H1 (cell line): ENCODE data around the gene SP7. TPM values are rescaled to one million over a fixed set of nuclear protein-coding genes. Genes with fewer than 3 reads are reported as not detected.
"Not testable (repeated sequence)": the region's sequence is repeated elsewhere in the genome, so short reads cannot be mapped to it uniquely, and the experiment has no call there.

Experiments
- CTCF ChIA-PET: fragments of 300-600 bp; sonication (Branson Sonifier 250); formaldehyde crosslinking; loops from one replicate; lab custom pipeline; 2021; ENCODE audit not compliant: partially characterized antibody; lab: Charles Lee
- POLR2A ChIA-PET: fragments of 300-600 bp; sonication (Branson Sonifier 250); formaldehyde crosslinking; loops from one replicate; lab custom pipeline; 2021; ENCODE audit warnings: inconsistent platforms; ENCODE audit not compliant: partially characterized antibody; lab: Charles Lee
- DNase-seq, 2 experiments: peaks; one replicate each; pipeline versions ENCODE4 v3.0.0 to v3.0.0-alpha.2; 2010 to 2022; ENCODE audit warnings: low spot score in 2 of 2, low read depth in 1 of 2, mixed read lengths in 1 of 2
- FAIRE-seq: peaks from 2 replicates; lab custom pipeline; 2011; peaks lifted over from hg19 to GRCh38; lab: Jason Lieb, UNC
- H2AFZ ChIP-seq: 2 replicates; pipeline ENCODE4 v1.8.1; 2012; ENCODE audit warnings: low read length, inconsistent platforms
- H2AK5ac ChIP-seq: 2 replicates; pipeline ENCODE4 v1.6.1; 2013; ENCODE audit warnings: low read depth, low read length
- H2BK120ac ChIP-seq: replicated peaks from 2 replicates; pipeline ENCODE3; 2013; ENCODE audit warnings: low read depth, low read length, inconsistent platforms
- H2BK12ac ChIP-seq: 2 replicates; pipeline ENCODE4 v1.6.1; 2013; ENCODE audit warnings: low read depth, low read length
- H2BK15ac ChIP-seq: 2 replicates; pipeline ENCODE4 v1.6.1; 2013; ENCODE audit warnings: low read length
- H2BK20ac ChIP-seq: 2 replicates; pipeline ENCODE4 v1.6.1; 2013; ENCODE audit warnings: low read length
- H2BK5ac ChIP-seq: 2 replicates; pipeline ENCODE4 v1.6.1; 2013; ENCODE audit warnings: low read depth, low read length
- H3K14ac ChIP-seq: 2 replicates; pipeline ENCODE4 v1.6.1; 2013; ENCODE audit warnings: inconsistent platforms; ENCODE audit not compliant: insufficient read length
- H3K18ac ChIP-seq: 2 replicates; pipeline ENCODE4 v1.6.1; 2013; ENCODE audit warnings: low read length; ENCODE audit errors: extremely low read depth
- H3K23ac ChIP-seq: 2 replicates; pipeline ENCODE4 v1.6.1; 2013; ENCODE audit warnings: inconsistent platforms; ENCODE audit not compliant: insufficient read length
- H3K23me2 ChIP-seq: 2 replicates; pipeline ENCODE4 v1.6.1; 2013; ENCODE audit warnings: low read depth, low read length
- H3K27ac ChIP-seq: 2 replicates; pipeline ENCODE4 v1.6.1; 2011; ENCODE audit warnings: low read depth, low read length, inconsistent platforms
- H3K27me3 ChIP-seq, 4 experiments: replicated peaks in 1 of 4; 1 replicate in 1 of 4; 2 replicates in 3 of 4; pipeline versions ENCODE4 v1.6.1 to v1.8.1; 2011 to 2013; ENCODE audit warnings: low read length in 3 of 4, mild to moderate bottlenecking in 3 of 4, inconsistent platforms in 2 of 4, mixed read lengths in 2 of 4, moderate library complexity in 1 of 4; ENCODE audit not compliant: control insufficient read depth in 3 of 4, insufficient read depth in 3 of 4; ENCODE audit errors: extremely low read depth in 1 of 4
- H3K36me3 ChIP-seq, 4 experiments: 2 replicates each; pipeline versions ENCODE4 v1.6.1 to v1.8.1; 2011 to 2013; ENCODE audit warnings: mild to moderate bottlenecking in 4 of 4, low read length in 3 of 4, moderate library complexity in 2 of 4, control low read depth in 1 of 4, inconsistent platforms in 1 of 4; ENCODE audit not compliant: insufficient read depth in 4 of 4, control insufficient read depth in 2 of 4
- H3K4ac ChIP-seq: replicated peaks from 2 replicates; pipeline ENCODE3; 2013; ENCODE audit warnings: low read length, low read depth, mixed read lengths, inconsistent platforms; ENCODE audit not compliant: insufficient read length
- H3K4me1 ChIP-seq, 4 experiments: replicated peaks in 1 of 4; 1 replicate in 1 of 4; 2 replicates in 3 of 4; pipeline versions ENCODE4 v1.6.1 to v1.8.1; 2011 to 2013; ENCODE audit warnings: low read length in 3 of 4, inconsistent platforms in 2 of 4, mixed read lengths in 1 of 4; ENCODE audit not compliant: insufficient read depth in 4 of 4, control insufficient read depth in 3 of 4
- H3K4me2 ChIP-seq, 2 experiments: 2 replicates each; pipeline versions ENCODE4 v1.6.1 to v1.8.1; 2011 to 2013; ENCODE audit warnings: low read depth in 2 of 2, low read length in 2 of 2, control low read depth in 1 of 2, inconsistent platforms in 1 of 2, mild to moderate bottlenecking in 1 of 2; ENCODE audit not compliant: insufficient read depth in 1 of 2
- H3K4me3 ChIP-seq, 4 experiments: fragments of 200-600, 300-600 bp in 1 of 4; sonication (generic), shearing (Covaris generic), sonication (Bioruptor Twin) in 1 of 4; 2 replicates each; pipeline versions ENCODE4 v1.5.1 to v1.8.1; 2011 to 2016; ENCODE audit warnings: low read length in 4 of 4, low read depth in 3 of 4, control low read depth in 2 of 4, inconsistent platforms in 2 of 4, mild to moderate bottlenecking in 2 of 4, mixed read lengths in 1 of 4, moderate library complexity in 1 of 4; ENCODE audit not compliant: insufficient read depth in 2 of 4; ENCODE audit errors: extremely low read depth in 1 of 4
- H3K56ac ChIP-seq: replicated peaks from 2 replicates; pipeline ENCODE3; 2013; ENCODE audit warnings: low read depth, mild to moderate bottlenecking, mixed read lengths, low read length, inconsistent platforms; ENCODE audit not compliant: insufficient read length
- H3K79me1 ChIP-seq: 2 replicates; pipeline ENCODE4 v1.6.1; 2013; ENCODE audit warnings: low read depth, low read length, control low read depth
- H3K79me2 ChIP-seq, 2 experiments: 2 replicates each; pipeline versions ENCODE4 v1.6.1 to v1.8.1; 2012 to 2013; ENCODE audit warnings: low read length in 2 of 2, mild to moderate bottlenecking in 2 of 2, inconsistent platforms in 1 of 2; ENCODE audit not compliant: insufficient read depth in 2 of 2, control insufficient read depth in 1 of 2
- H3K9ac ChIP-seq, 4 experiments: replicated peaks in 1 of 4; 1 replicate in 1 of 4; 2 replicates in 3 of 4; pipeline versions ENCODE4 v1.6.1 to v1.8.1; 2011 to 2013; ENCODE audit warnings: low read depth in 3 of 4, low read length in 3 of 4, control low read depth in 2 of 4, mild to moderate bottlenecking in 2 of 4, moderate library complexity in 2 of 4, inconsistent platforms in 1 of 4; ENCODE audit errors: extremely low read depth in 1 of 4
- H3K9me3 ChIP-seq, 2 experiments: 2 replicates each; pipeline versions ENCODE4 v1.6.1 to v1.8.1; 2012 to 2013; ENCODE audit warnings: mild to moderate bottlenecking in 2 of 2, moderate library complexity in 2 of 2, control low read depth in 1 of 2, inconsistent platforms in 1 of 2, low read depth in 1 of 2, low read length in 1 of 2, mixed read lengths in 1 of 2; ENCODE audit not compliant: insufficient read depth in 2 of 2
- H4K20me1 ChIP-seq, 2 experiments: replicated peaks in 1 of 2; 2 replicates each; pipeline versions ENCODE3 to v1.8.1; 2011 to 2013; ENCODE audit warnings: inconsistent platforms in 2 of 2, low read length in 2 of 2, mild to moderate bottlenecking in 1 of 2; ENCODE audit not compliant: insufficient read depth in 2 of 2, control insufficient read depth in 1 of 2
- H4K5ac ChIP-seq: 2 replicates; pipeline ENCODE4 v1.6.1; 2013; ENCODE audit warnings: low read length, low read depth, mixed read lengths, inconsistent platforms; ENCODE audit not compliant: insufficient read length
- H4K8ac ChIP-seq: 2 replicates; pipeline ENCODE4 v1.8.0; 2013; ENCODE audit warnings: mild to moderate bottlenecking, moderate library complexity, low read length, inconsistent platforms; ENCODE audit not compliant: insufficient read depth; ENCODE audit errors: extremely low read depth
- H4K91ac ChIP-seq: replicated peaks from 2 replicates; pipeline ENCODE3; 2013; ENCODE audit warnings: low read length, mixed read lengths, inconsistent platforms; ENCODE audit not compliant: insufficient read length
- WGBS, 2 experiments: shearing (Covaris generic) in 1 of 2; methylation state at CpG; one replicate each; pipeline versions ENCODE4 v1.1.6 to v1.1.7; 2013 to 2015; ENCODE audit warnings: low lambda C conversion rate in 2 of 2, mixed read lengths in 2 of 2, inconsistent platforms in 1 of 2, low coverage in 1 of 2, missing lambda C conversion rate in 1 of 2; ENCODE audit not compliant: insufficient replicate concordance in 2 of 2, insufficient coverage in 1 of 2, insufficient read length in 1 of 2; ENCODE audit errors: extremely low coverage in 1 of 2, missing lambda C conversion rate in 1 of 2; 5-methylcytosine and 5-hydroxymethylcytosine counted together
- polyA plus RNA-seq, 7 experiments: library from polyadenylated mRNA; depleted of rRNA in 3 of 7; stranded (reverse) in 5 of 7; unstranded in 2 of 7; fragments of >200 nt in 5 of 7; fragments of 200-250 nt in 2 of 7; gene quantifications; 1 replicate in 5 of 7; 2 replicates in 1 of 7; 4 replicates in 1 of 7; pipeline versions ENCODE4 v1.2.1 to v1.2.3, GENCODE V29; 2011 to 2013; ENCODE audit warnings: missing spikeins in 2 of 7, mixed read lengths in 2 of 7
- total RNA-seq: library from RNA; stranded (reverse); fragmentation: NEBNext Ultra II Directional; extraction: Animal tissue kit (Norgen Biotek cat#: 25700); gene quantifications from 2 replicates; pipeline ENCODE4 v1.2.1, GENCODE V29; 2021

SP7 gene
- total and polyA plus RNA-seq, 2 of the 8 experiments (the other 6 are each of a cell fraction or from before 2014, with no cell fraction given), result 0.12 to 0.13 TPM

GRCh38 chr12:53297106-53297505 is 39.0 kb downstream of the SP7 start:
- ChIA-PET CTCF (interaction anchor here (0.8 to 28.3 kb wide), 7 partner anchors 9 to 212 kb away, joined by 3 to 573 read pairs (median 14); partner anchors contain the start of genes AAAS and ITGB7), POLR2A (interaction anchor here (0.7 to 2.6 kb wide), 7 partner anchors 13 to 88 kb away, joined by 3 to 8 read pairs (median 5); partner anchors contain the start of genes AAAS and ESPL1)
- H4K5ac ChIP-seq, H2BK12ac ChIP-seq, H3K18ac ChIP-seq, H3K4me1 ChIP-seq, H3K4me2 ChIP-seq, H2BK15ac ChIP-seq, H3K4me3 ChIP-seq, H3K27ac ChIP-seq, FAIRE-seq, H2BK20ac ChIP-seq, H4K20me1 ChIP-seq, H2BK120ac ChIP-seq, H3K9me3 ChIP-seq, DNase-seq, H4K8ac ChIP-seq, H3K56ac ChIP-seq, H2BK5ac ChIP-seq, H2AK5ac ChIP-seq, H2AFZ ChIP-seq, H3K23ac ChIP-seq, H3K14ac ChIP-seq, H3K4ac ChIP-seq, H4K91ac ChIP-seq, H3K9ac ChIP-seq, H3K79me1 ChIP-seq, H3K27me3 ChIP-seq: not testable (repeated sequence)
- WGBS, 2 experiments, result 91% methylated on average over 10 of the region's 10 CpGs; no CpG with 5 or more reads in 1 of the 2 experiments
- H3K79me2 ChIP-seq, result peaks cover 5 to 28% of the 10 kb centered on the region in 2 experiments; a peak in 3 of 4 replicates
- peaks cover 12% of the 10 kb centered on the region for H3K23me2 ChIP-seq
- peaks cover 4 to 21% (median 15%) of the 10 kb centered on the region in 4 experiments; a peak in 7 of 8 replicates for H3K36me3 ChIP-seq
